Spleen (tissue), 11 donors: ENCODE data around the gene FGF23. TPM values are rescaled to one million over a fixed set of nuclear protein-coding genes. Genes with fewer than 3 reads are reported as not detected.

Source experiments
- DNase-seq: peaks from one replicate; pipeline ENCODE4 v3.0.0-alpha.2; 2020
- H3K27ac ChIP-seq, 8 donors: fragments of 200-600 bp; sonication (generic) in 7 of 8; 1 replicate in 4 of 8; 2 replicates in 4 of 8; pipeline versions ENCODE4 v1.5.0 to v1.8.0; 2016 to 2021; ENCODE audit warnings: inconsistent platforms in 4 of 8, mild to moderate bottlenecking in 4 of 8, moderate library complexity in 1 of 8
- H3K27me3 ChIP-seq, 7 donors: fragments of 200-600 bp; sonication (generic) in 6 of 7; replicated peaks in 1 of 7; 1 replicate in 4 of 7; 2 replicates in 3 of 7; pipeline versions ENCODE4 v1.5.0 to v1.8.0; 2016 to 2021; ENCODE audit warnings: inconsistent platforms in 3 of 7, mild to moderate bottlenecking in 1 of 7
- H3K36me3 ChIP-seq, 6 donors: fragments of 200-600 bp; sonication (generic) in 5 of 6; 1 replicate in 4 of 6; 2 replicates in 2 of 6; pipeline versions ENCODE4 v1.5.0 to v1.8.0; 2016 to 2021; ENCODE audit warnings: inconsistent platforms in 2 of 6
- H3K4me1 ChIP-seq, 6 donors: fragments of 200-600 bp; sonication (generic) in 5 of 6; 1 replicate in 3 of 6; 2 replicates in 3 of 6; pipeline versions ENCODE4 v1.5.0 to v1.8.0; 2016 to 2021; ENCODE audit warnings: inconsistent platforms in 3 of 6
- H3K4me3 ChIP-seq, 8 donors: fragments of 200-600 bp; sonication (generic) in 7 of 8; 1 replicate in 4 of 8; 2 replicates in 4 of 8; pipeline versions ENCODE4 v1.5.0 to v1.8.0; 2016 to 2021; ENCODE audit warnings: inconsistent platforms in 4 of 8, mild to moderate bottlenecking in 4 of 8, moderate library complexity in 2 of 8
- H3K9me3 ChIP-seq, 8 donors: fragments of 200-600 bp; sonication (generic) in 7 of 8; 1 replicate in 4 of 8; 2 replicates in 4 of 8; pipeline versions ENCODE4 v1.5.0 to v1.8.0; 2016 to 2021; ENCODE audit warnings: inconsistent platforms in 4 of 8
- CTCF ChIP-seq, 11 experiments: fragments of 200-600 bp in 7 of 11; fragments of 450-650 bp in 4 of 11; sonication (generic) in 4 of 11; IDR thresholded peaks in 8 of 11; conservative IDR thresholded peaks in 3 of 11; 1 replicate in 7 of 11; 2 replicates in 4 of 11; pipeline versions ENCODE4 v1.4.0 to v1.8.0; 2016 to 2021; ENCODE audit warnings: antibody characterized with exemption in 11 of 11, inconsistent platforms in 4 of 11, mild to moderate bottlenecking in 1 of 11
- POLR2A ChIP-seq, 3 donors: fragments of 450-650 bp; IDR thresholded peaks; one replicate each; pipeline ENCODE4 v1.5.1; 2017; ENCODE audit warnings: antibody characterized with exemption in 3 of 3, mild to moderate bottlenecking in 1 of 3
- POLR2AphosphoS5 ChIP-seq, 3 donors: sonication (generic); formaldehyde crosslinking; IDR thresholded peaks; one replicate each; pipeline ENCODE4 v1.5.1; 2017; ENCODE audit warnings: antibody characterized with exemption in 3 of 3
- WGBS, 5 donors: extraction: QIAGEN DNeasy Blood & Tissue Kit in 3 of 5; methylation state at CpG; one replicate each; pipeline versions ENCODE4 v1.1.5 to v1.1.7; 2013 to 2018; 5-methylcytosine and 5-hydroxymethylcytosine counted together
- intact Hi-C: fragments of 100-400 bp; cut with DNase I; formaldehyde crosslinking; loops from one replicate; pipeline ENCODE4 v1.15.0; 2023; ENCODE audit warnings: low total_unique reads
- polyA plus RNA-seq, 3 donors: library from polyadenylated mRNA; stranded (reverse); fragments of 200-250 nt; gene quantifications; one replicate each; pipeline ENCODE4 v1.2.1, GENCODE V29; 2013
- total RNA-seq, 7 donors: library from RNA; depleted of rRNA in 3 of 7; stranded (reverse); fragments of >200 nt in 3 of 7; fragmentation: NEBNext Ultra II Directional in 4 of 7; extraction: Animal tissue kit (Norgen Biotek cat#: 25700) in 4 of 7; gene quantifications; one replicate each; pipeline versions ENCODE4 v1.1.0 to v1.2.1, GENCODE V29; 2016 to 2021
- donor health status: healthy with polysubstance abuse.
- donor health status: DM: no; HTN: no; CAD: no; lungs with moderate emphysema.
- donor health status: DM: no; HTN: no; CAD: no.
- donor health status: Bipolar disorder and iron deficiency.
- donor health status: healthy.
- donor health status: DM: no; HTN: no; CAD: no.
- donor health status: DM: yes; HTN: yes; CAD: no.

Gene FGF23
- total and polyA plus RNA-seq, 10 donors: 0.03 TPM; not detected in 9

DNA sequence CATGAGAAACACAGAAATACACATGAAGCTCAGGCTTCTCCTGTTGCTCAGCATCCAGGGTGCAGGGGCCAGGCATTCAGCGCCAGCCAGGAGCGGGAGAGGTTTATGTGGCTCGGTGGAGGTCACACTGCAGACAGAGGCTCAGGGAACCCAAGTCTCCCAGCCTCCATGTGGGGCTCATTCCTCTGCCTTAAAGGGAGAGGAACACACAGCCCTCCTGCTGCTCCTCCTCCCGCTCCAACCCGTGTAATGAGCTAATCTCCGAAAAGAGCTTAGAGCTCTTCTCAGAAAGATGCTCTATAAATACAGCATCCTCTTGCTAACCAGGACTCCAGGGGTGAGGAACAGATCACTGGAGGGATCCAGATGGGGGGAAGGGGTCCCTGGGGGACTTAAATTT is 37.9 kb upstream of the FGF23 start:
- Histone ChIP-seq H3K4me1 (no peaks in the 10 kb centered on the region), H3K4me3 (no peak overlapping the region), H3K9me3 (no peaks in the 10 kb centered on the region), H3K27me3 (peaks cover 0 to 47% (median 3%) of the 10 kb centered on the region in 7 donors), H3K36me3 (no peaks in the 10 kb centered on the region), H3K27ac (no peak overlapping the region)
- intact Hi-C loops: no loop called here
- no peak for DNase-seq
- 79 to 93% (median 84%) methylated on average over 3 to 6 of the region's 6 CpGs for WGBS, 5 donors
- TF ChIP-seq CTCF (IDR thresholded peaks at IDR 0.05 in 8 of 11, conservative IDR thresholded peaks at IDR 0.05 in 3 of 11): no peak
- no peak for TF ChIP-seq POLR2AphosphoS5 (IDR thresholded peaks at IDR 0.05)
- no peak for TF ChIP-seq POLR2A (IDR thresholded peaks at IDR 0.05)

DNA sequence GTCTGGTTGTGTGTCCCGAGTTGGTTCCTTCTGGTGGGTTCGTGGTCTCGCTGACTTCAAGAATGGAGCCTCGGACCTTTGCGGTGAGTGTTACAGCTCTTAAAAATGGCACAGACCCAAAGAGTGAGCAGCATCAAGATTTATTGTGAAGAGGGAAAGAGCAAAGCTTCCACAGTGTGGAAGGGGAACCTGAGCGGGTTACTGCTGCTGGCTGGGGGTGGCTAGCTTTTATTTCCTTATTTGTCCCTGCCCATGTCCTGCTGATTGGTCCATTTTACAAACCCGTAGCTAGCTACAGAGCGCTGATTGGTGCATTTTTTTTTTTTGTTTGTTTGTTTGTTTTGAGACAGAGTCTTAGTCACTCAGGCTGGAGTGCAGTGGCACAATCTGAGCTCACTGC is 36.8 kb upstream of the FGF23 start:
- intact Hi-C loops: no loop called here
- no peaks in the 10 kb centered on the region for H3K4me1 ChIP-seq
- no peak overlapping the region for H3K27ac ChIP-seq
- WGBS, 5 donors: 64 to 85% (median 80%) methylated on average over 8 of the region's 8 CpGs
- no peak overlapping the region for H3K4me3 ChIP-seq
- H3K36me3 ChIP-seq: no peaks in the 10 kb centered on the region
- TF ChIP-seq POLR2AphosphoS5 (IDR thresholded peaks at IDR 0.05) (no peak), POLR2A (IDR thresholded peaks at IDR 0.05) (no peak), CTCF (IDR thresholded peaks at IDR 0.05 in 8 of 11, conservative IDR thresholded peaks at IDR 0.05 in 3 of 11) (no peak)
- H3K9me3 ChIP-seq: no peaks in the 10 kb centered on the region
- H3K27me3 ChIP-seq: peaks cover 0 to 47% (median 3%) of the 10 kb centered on the region in 7 donors
- no peak for DNase-seq

DNA sequence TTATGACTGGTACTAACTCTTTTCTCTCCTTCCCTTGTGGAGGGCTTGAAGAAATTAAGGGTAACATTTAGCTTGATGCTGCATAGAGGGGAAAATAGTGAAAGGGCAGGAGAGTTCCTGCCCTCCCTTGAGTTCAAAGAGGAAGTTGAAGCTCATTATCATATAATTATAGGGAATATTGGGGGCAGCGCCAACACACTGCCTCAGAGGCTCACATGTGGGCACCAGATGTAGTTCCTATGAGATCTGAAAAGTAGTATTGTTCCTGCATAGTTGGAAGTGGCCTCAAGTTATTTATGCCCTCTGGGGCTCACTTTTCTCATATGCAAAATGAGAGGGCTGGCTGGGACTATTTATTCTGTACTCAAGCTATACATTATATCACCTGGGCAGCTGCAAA is 33.0 kb upstream of the FGF23 start:
- H3K4me1 ChIP-seq: no peaks in the 10 kb centered on the region
- H3K36me3 ChIP-seq: no peaks in the 10 kb centered on the region
- DNase-seq: no peak
- H3K27me3 ChIP-seq: peaks cover 0 to 40% (median 3%) of the 10 kb centered on the region in 7 donors
- no peaks in the 10 kb centered on the region for H3K9me3 ChIP-seq
- no peak overlapping the region for H3K27ac ChIP-seq
- intact Hi-C loops: no loop called here
- 70 to 93% (median 87%) methylated on average over 1 of the region's 1 CpG for WGBS, 5 donors
- TF ChIP-seq POLR2AphosphoS5 (IDR thresholded peaks at IDR 0.05): no peak
- no peak for TF ChIP-seq CTCF (IDR thresholded peaks at IDR 0.05 in 8 of 11, conservative IDR thresholded peaks at IDR 0.05 in 3 of 11)
- TF ChIP-seq POLR2A (IDR thresholded peaks at IDR 0.05): no peak
- no peak overlapping the region for H3K4me3 ChIP-seq

- peaks cover 0 to 36% (median 3%) of the 10 kb centered on the region in 7 donors for H3K27me3 ChIP-seq
- no peaks in the 10 kb centered on the region for H3K4me1 ChIP-seq
- no peaks in the 10 kb centered on the region for H3K36me3 ChIP-seq
- no peak overlapping the region for H3K4me3 ChIP-seq
- no peaks in the 10 kb centered on the region for H3K9me3 ChIP-seq
- WGBS, 5 donors: 83 to 93% (median 88%) methylated on average over 3 of the region's 3 CpGs
- no peak overlapping the region for H3K27ac ChIP-seq
- TF ChIP-seq POLR2AphosphoS5 (IDR thresholded peaks at IDR 0.05): no peak
- no peak for TF ChIP-seq POLR2A (IDR thresholded peaks at IDR 0.05)
- no peak for TF ChIP-seq CTCF (IDR thresholded peaks at IDR 0.05 in 8 of 11, conservative IDR thresholded peaks at IDR 0.05 in 3 of 11)
- no peak for DNase-seq
- intact Hi-C loops: no loop called here
Measured at GRCh38 chr12:4412056-4412455, 32.5 kb upstream of the FGF23 start.
